Neuronal stem cell (in vitro differentiated cells): Measurements from ENCODE around the gene AJUBA.
"Not testable (repeated sequence)": the region's sequence is repeated elsewhere in the genome, so short reads cannot be mapped to it uniquely, and the experiment has no call there.

Experiments
- DNase-seq: peaks from one replicate; pipeline ENCODE4 v3.0.0-alpha.2; 2013; ENCODE audit warnings: low spot score
- H2AFZ ChIP-seq: one replicate; pipeline ENCODE4 v1.6.1; 2013; ENCODE audit warnings: mild to moderate bottlenecking, low read length, inconsistent platforms
- H2AK5ac ChIP-seq: 2 replicates; pipeline ENCODE4 v1.6.1; 2013; ENCODE audit warnings: low read depth, mild to moderate bottlenecking, inconsistent platforms, low read length, moderate library complexity, mixed read lengths
- H2BK120ac ChIP-seq: 2 replicates; pipeline ENCODE4 v1.6.1; 2013; ENCODE audit warnings: low read depth, mild to moderate bottlenecking, inconsistent platforms, low read length, moderate library complexity, mixed read lengths
- H2BK12ac ChIP-seq: one replicate; pipeline ENCODE4 v1.6.1; 2013; ENCODE audit warnings: low read length, inconsistent platforms
- H2BK15ac ChIP-seq: 2 replicates; pipeline ENCODE4 v1.6.1; 2013; ENCODE audit warnings: mild to moderate bottlenecking, low read length, inconsistent platforms, mixed read lengths
- H2BK5ac ChIP-seq: one replicate; pipeline ENCODE4 v1.6.1; 2013; ENCODE audit warnings: inconsistent platforms, mild to moderate bottlenecking, low read length, moderate library complexity
- H3K14ac ChIP-seq: one replicate; pipeline ENCODE4 v1.6.1; 2013; ENCODE audit warnings: low read length, inconsistent platforms
- H3K18ac ChIP-seq: 2 replicates; pipeline ENCODE4 v1.6.1; 2013; ENCODE audit warnings: low read length, inconsistent platforms
- H3K23ac ChIP-seq: 2 replicates; pipeline ENCODE4 v1.6.1; 2013; ENCODE audit warnings: low read depth, mild to moderate bottlenecking, mixed read lengths, low read length, inconsistent platforms; ENCODE audit not compliant: poor library complexity
- H3K27ac ChIP-seq: replicated peaks from 3 replicates; pipeline ENCODE4 v1.5.1; 2013; ENCODE audit warnings: low read length, inconsistent platforms
- H3K27me3 ChIP-seq, 3 experiments: 2 replicates each; pipeline ENCODE4 v1.6.1; 2013; ENCODE audit warnings: low read length in 3 of 3, mild to moderate bottlenecking in 2 of 3, inconsistent platforms in 1 of 3, low read depth in 1 of 3, mixed read lengths in 1 of 3, moderate library complexity in 1 of 3; ENCODE audit not compliant: control insufficient read depth in 3 of 3, insufficient read depth in 3 of 3
- H3K36me3 ChIP-seq, 2 donors: replicated peaks in 1 of 2; 2 replicates each; pipeline ENCODE4 v1.6.1; 2013; ENCODE audit warnings: low read length in 2 of 2; ENCODE audit not compliant: control insufficient read depth in 2 of 2, insufficient read depth in 2 of 2
- H3K4ac ChIP-seq: 2 replicates; pipeline ENCODE4 v1.6.1; 2013; ENCODE audit warnings: inconsistent platforms, mild to moderate bottlenecking, low read length, moderate library complexity
- H3K4me1 ChIP-seq, 2 donors: 1 replicate in 1 of 2; 2 replicates in 1 of 2; pipeline ENCODE4 v1.6.1; 2013; ENCODE audit warnings: low read length in 2 of 2, low read depth in 1 of 2; ENCODE audit not compliant: control insufficient read depth in 2 of 2, insufficient read depth in 1 of 2
- H3K4me2 ChIP-seq: one replicate; pipeline ENCODE4 v1.6.1; 2013; ENCODE audit warnings: mild to moderate bottlenecking, low read length, inconsistent platforms; ENCODE audit not compliant: insufficient read depth, poor library complexity, severe bottlenecking
- H3K4me3 ChIP-seq, 2 donors: 2 replicates each; pipeline ENCODE4 v1.5.1; 2013; ENCODE audit warnings: low read length in 2 of 2, mild to moderate bottlenecking in 2 of 2, inconsistent platforms in 1 of 2, moderate library complexity in 1 of 2
- H3K79me1 ChIP-seq: one replicate; pipeline ENCODE4 v1.6.1; 2013; ENCODE audit warnings: low read depth, mild to moderate bottlenecking, inconsistent platforms, low read length, moderate library complexity
- H3K9ac ChIP-seq: one replicate; pipeline ENCODE4 v1.6.1; 2013; ENCODE audit warnings: mild to moderate bottlenecking, low read depth, low read length, inconsistent platforms; ENCODE audit not compliant: poor library complexity
- H3K9me3 ChIP-seq, 2 donors: replicated peaks in 1 of 2; 2 replicates each; pipeline versions ENCODE3 to v1.6.1; 2013; ENCODE audit warnings: low read length in 2 of 2, mild to moderate bottlenecking in 2 of 2, inconsistent platforms in 1 of 2, low read depth in 1 of 2, mixed read lengths in 1 of 2, moderate library complexity in 1 of 2; ENCODE audit not compliant: control insufficient read depth in 2 of 2, insufficient read depth in 1 of 2
- H4K8ac ChIP-seq: one replicate; pipeline ENCODE4 v1.6.1; 2013; ENCODE audit warnings: low read depth, mild to moderate bottlenecking, inconsistent platforms, low read length, moderate library complexity
- H4K91ac ChIP-seq: one replicate; pipeline ENCODE4 v1.6.1; 2013; ENCODE audit warnings: low read length, low read depth, mild to moderate bottlenecking, inconsistent platforms; ENCODE audit not compliant: poor library complexity
- WGBS, 2 donors: extraction: QIAGEN DNeasy Blood & Tissue Kit; methylation state at CpG; one replicate each; pipeline ENCODE4 v1.1.7; 2013; ENCODE audit warnings: missing lambda C conversion rate in 2 of 2, mixed read lengths in 1 of 2; ENCODE audit not compliant: insufficient read length in 2 of 2, insufficient replicate concordance in 1 of 2; ENCODE audit errors: extremely low coverage in 2 of 2; 5-methylcytosine and 5-hydroxymethylcytosine counted together

The AJUBA gene

DNA sequence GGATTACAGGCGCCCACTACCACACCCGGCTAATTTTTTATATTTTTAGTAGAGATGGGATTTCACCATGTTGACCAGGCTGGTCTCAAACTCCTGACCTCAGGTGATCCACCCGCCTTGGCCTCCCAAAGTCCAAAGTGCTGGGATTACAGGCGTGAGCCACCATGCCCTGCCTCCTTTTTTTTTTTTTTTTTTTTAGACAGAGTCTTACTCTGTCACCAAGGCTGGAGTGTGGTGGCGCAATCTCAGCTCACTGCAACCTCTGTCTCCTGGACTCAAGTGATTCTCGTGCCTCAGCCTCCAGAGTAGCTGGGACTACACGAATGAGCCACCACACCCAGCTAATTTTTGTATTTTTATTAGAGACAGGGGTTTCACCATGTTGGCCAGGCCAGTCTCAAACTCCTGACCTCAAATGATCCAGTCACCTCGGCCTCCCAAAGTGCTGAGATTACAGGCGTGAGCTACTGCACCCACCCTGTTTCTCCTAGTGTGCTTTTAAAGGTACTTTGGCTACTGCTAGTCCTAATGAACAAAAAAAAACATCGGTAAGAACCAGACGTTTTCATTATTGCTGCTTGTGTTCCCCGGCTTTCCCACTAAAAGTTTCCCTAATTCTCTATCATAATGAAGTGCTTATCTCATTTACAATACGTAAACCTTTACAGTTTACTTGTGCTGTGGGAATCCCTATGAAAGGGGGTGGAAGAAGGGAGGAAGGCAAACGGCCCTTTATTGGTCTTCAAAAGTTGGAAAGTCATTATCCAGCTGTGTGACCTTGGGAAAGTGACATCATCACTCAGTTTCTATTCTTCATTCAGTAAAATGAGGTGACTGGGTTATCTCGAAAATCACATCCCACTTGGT lies 16.2 kb downstream of the AJUBA start:
- H3K4me1 ChIP-seq, H3K14ac ChIP-seq, H2BK120ac ChIP-seq, H2AFZ ChIP-seq, H3K23ac ChIP-seq, H3K27ac ChIP-seq, H3K27me3 ChIP-seq, H3K4me2 ChIP-seq, H3K4me3 ChIP-seq, H4K8ac ChIP-seq, H3K9me3 ChIP-seq, H2BK5ac ChIP-seq, H2BK12ac ChIP-seq, DNase-seq, H3K18ac ChIP-seq, H2AK5ac ChIP-seq, H2BK15ac ChIP-seq, H3K4ac ChIP-seq, H4K91ac ChIP-seq, H3K79me1 ChIP-seq, H3K9ac ChIP-seq: not testable (repeated sequence)
- peaks cover 7 to 15% of the 10 kb centered on the region in 2 donors for H3K36me3 ChIP-seq
- WGBS, 2 donors = no CpG with 5 or more reads among the region's 15 CpGs

DNA sequence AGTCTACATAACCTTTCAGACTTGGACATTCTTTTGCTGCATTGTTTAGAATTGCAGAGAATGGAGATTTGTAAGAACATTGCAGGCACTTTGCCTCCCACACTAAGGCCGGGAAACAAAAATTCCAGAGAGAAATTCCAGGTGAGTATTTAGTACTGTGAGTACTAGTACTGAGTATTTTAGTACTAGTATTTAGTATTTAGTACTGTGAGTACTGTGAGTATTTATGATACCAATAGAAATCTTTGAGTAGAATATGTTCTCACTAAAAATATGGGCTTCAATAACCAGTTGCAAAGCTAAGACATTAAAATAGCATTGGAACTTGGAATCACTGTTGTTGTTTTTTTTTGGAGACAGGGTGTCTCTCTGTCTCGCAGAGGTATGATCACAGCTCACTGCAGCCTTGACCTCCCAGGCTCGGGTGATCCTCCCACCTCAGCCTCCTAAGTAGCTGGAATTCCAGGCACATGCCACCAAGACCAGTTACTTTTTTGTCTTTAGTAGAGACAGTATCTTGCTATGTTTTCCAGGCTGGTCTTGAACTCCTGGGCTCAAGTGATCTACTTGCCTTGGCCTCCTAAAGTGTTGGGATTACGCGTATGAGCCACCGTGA lies 20.2 kb downstream of the AJUBA start:
- H3K9me3 ChIP-seq = no peaks in the 10 kb centered on the region
- H2BK12ac ChIP-seq = no peak overlapping the region
- no peak overlapping the region for H2BK5ac ChIP-seq
- no peaks in the 10 kb centered on the region for H3K36me3 ChIP-seq
- no peak overlapping the region for H3K9ac ChIP-seq
- no peak overlapping the region for H3K27ac ChIP-seq
- H3K27me3 ChIP-seq = no peaks in the 10 kb centered on the region
- H2BK15ac ChIP-seq = no peak overlapping the region
- H3K79me1 ChIP-seq = no peaks in the 10 kb centered on the region
- H3K14ac ChIP-seq = no peak overlapping the region
- no peak overlapping the region for H3K4ac ChIP-seq
- peaks cover 0 to under 1% of the 10 kb centered on the region in 2 donors for H3K4me1 ChIP-seq
- H3K23ac ChIP-seq = no peak overlapping the region
- no peak overlapping the region for H4K8ac ChIP-seq
- H3K4me3 ChIP-seq = no peak overlapping the region
- no peak overlapping the region for H3K4me2 ChIP-seq
- no peak overlapping the region for H3K18ac ChIP-seq
- no peak overlapping the region for H4K91ac ChIP-seq
- WGBS, 2 donors = no CpG with 5 or more reads among the region's 6 CpGs
- H2AK5ac ChIP-seq = no peak overlapping the region
- no peak overlapping the region for H2BK120ac ChIP-seq
- no peak overlapping the region for H2AFZ ChIP-seq
- DNase-seq = no peak

DNA sequence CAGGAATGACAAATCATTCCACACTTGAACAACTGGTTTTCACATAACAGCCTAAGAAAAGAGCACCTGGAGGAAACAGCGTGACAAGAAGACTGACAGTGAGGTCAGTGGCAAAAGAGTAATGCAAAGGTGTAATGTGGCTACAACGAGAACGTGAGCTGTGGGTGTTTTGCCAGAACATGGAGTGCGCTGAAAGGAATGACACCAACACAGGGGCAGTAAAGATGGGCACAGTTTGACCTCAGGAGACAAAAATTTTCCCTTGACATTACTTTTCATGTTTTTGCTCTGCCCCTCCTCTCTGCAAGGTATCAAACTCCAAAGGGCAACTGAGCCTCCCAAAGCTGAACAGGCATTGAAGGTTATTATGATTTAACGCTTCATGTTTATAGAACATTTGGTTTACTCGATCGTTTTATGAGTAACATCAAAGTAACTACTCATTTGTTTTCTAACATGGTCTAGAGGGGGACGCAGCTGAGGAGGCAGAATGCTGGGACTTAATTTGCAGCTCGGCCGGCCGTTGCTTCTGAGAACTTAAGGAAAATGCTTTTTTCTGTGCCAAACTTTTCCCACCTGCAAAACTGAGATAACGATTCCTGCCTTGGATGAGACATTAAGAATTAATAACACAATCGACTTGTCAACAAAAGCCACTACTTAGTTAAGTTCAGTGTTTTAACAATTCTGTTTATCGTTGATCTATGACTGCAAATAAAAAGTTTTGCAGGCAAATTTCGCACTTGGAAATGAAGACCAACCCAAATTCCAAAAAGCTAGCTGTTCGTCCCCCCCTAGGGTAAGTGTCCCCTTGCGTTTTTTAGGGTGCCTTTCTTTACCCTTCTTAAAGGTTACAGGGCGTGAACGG lies 26.4 kb downstream of the AJUBA start:
- H3K14ac ChIP-seq = no peak overlapping the region
- H2BK12ac ChIP-seq = no peak overlapping the region
- peaks cover 5 to 37% of the 10 kb centered on the region in 2 donors for H3K36me3 ChIP-seq
- no peak overlapping the region for H3K9ac ChIP-seq
- H2AFZ ChIP-seq = peak overlapping the region; percentile 99
- peak overlapping the region; percentile 66 to 82 for H3K4me3 ChIP-seq
- no peak overlapping the region for H3K4ac ChIP-seq
- H4K91ac ChIP-seq = no peak overlapping the region
- DNase-seq = no peak
- WGBS, 2 donors = no CpG with 5 or more reads among the region's 19 CpGs
- peak overlapping the region; percentile 70 for H3K4me2 ChIP-seq
- no peak overlapping the region for H2BK5ac ChIP-seq
- no peaks in the 10 kb centered on the region for H3K27me3 ChIP-seq
- peaks cover 2% of the 10 kb centered on the region for H3K79me1 ChIP-seq
- no peak overlapping the region for H2BK15ac ChIP-seq
- no peak overlapping the region for H3K23ac ChIP-seq
- peaks cover 5 to 6% of the 10 kb centered on the region in 2 donors for H3K4me1 ChIP-seq
- H2AK5ac ChIP-seq = no peak overlapping the region
- H2BK120ac ChIP-seq = no peak overlapping the region
- no peak overlapping the region for H4K8ac ChIP-seq
- no peak overlapping the region for H3K18ac ChIP-seq
- peak overlapping the region; percentile 92 for H3K27ac ChIP-seq
- no peaks in the 10 kb centered on the region for H3K9me3 ChIP-seq
